ENCODE results near the gene TRPM4. TPM values are rescaled to one million over a fixed set of nuclear protein-coding genes. Genes with fewer than 3 reads are reported as not detected.

TRPM4 gene
- total RNA-seq, 1 experiment from 2014 or later: not detected

- Histone ChIP-seq H3K79me2 (ENCODE audit: low read length) (no peaks in the 10 kb centered on the region), H3K4me1 (ENCODE audit: low read length) (peaks cover 11% of the 10 kb centered on the region), H3K9me2 (replicated peaks; ENCODE audit: insufficient read depth, low read length) (no peaks in the 10 kb centered on the region), H3K9me3 (ENCODE audit: low read length) (no peaks in the 10 kb centered on the region), H3K36me3 (ENCODE audit: insufficient read depth, low read length) (no peaks in the 10 kb centered on the region), H3K4me2 (ENCODE audit: low read depth, low read length, poor library complexity, severe bottlenecking) (no peak overlapping the region), H4K20me1 (ENCODE audit: insufficient read depth, low read depth, low read length) (no peaks in the 10 kb centered on the region), H2AFZ (ENCODE audit: low read length) (no peak overlapping the region), H3K27ac (ENCODE audit: low read length) (no peak overlapping the region), H3K27me3 (ENCODE audit: low read length) (no peaks in the 10 kb centered on the region), H3K9ac (ENCODE audit: low read length) (no peak overlapping the region), H3K4me3 (ENCODE audit: low read length) (no peak overlapping the region)
- DNase-seq: no peak
These were observed 5.5 kb upstream of the TRPM4 start for GRCh38 chr19:49152119-49152550.

- Histone ChIP-seq H2AFZ (ENCODE audit: low read length) (no peak overlapping the region), H4K20me1 (ENCODE audit: insufficient read depth, low read depth, low read length) (no peaks in the 10 kb centered on the region), H3K27me3 (ENCODE audit: low read length) (no peaks in the 10 kb centered on the region), H3K9me2 (replicated peaks; ENCODE audit: insufficient read depth, low read length) (no peaks in the 10 kb centered on the region), H3K27ac (ENCODE audit: low read length) (no peak overlapping the region), H3K36me3 (ENCODE audit: insufficient read depth, low read length) (no peaks in the 10 kb centered on the region), H3K79me2 (ENCODE audit: low read length) (no peaks in the 10 kb centered on the region), H3K9me3 (ENCODE audit: low read length) (no peaks in the 10 kb centered on the region), H3K9ac (ENCODE audit: low read length) (no peak overlapping the region), H3K4me2 (ENCODE audit: low read depth, low read length, poor library complexity, severe bottlenecking) (no peak overlapping the region), H3K4me3 (ENCODE audit: low read length) (no peak overlapping the region), H3K4me1 (ENCODE audit: low read length) (peaks cover 11% of the 10 kb centered on the region)
- no peak for DNase-seq
These were observed 4.3 kb upstream of the TRPM4 start for GRCh38 chr19:49153167-49153809.

- no peak overlapping the region for H3K27ac ChIP-seq (ENCODE audit: low read length)
- H3K9me2 ChIP-seq (replicated peaks; ENCODE audit: insufficient read depth, low read length): no peaks in the 10 kb centered on the region
- H3K9ac ChIP-seq (ENCODE audit: low read length): no peak overlapping the region
- no peaks in the 10 kb centered on the region for H3K36me3 ChIP-seq (ENCODE audit: insufficient read depth, low read length)
- H4K20me1 ChIP-seq (ENCODE audit: insufficient read depth, low read depth, low read length): no peaks in the 10 kb centered on the region
- H3K79me2 ChIP-seq (ENCODE audit: low read length): no peaks in the 10 kb centered on the region
- H3K4me3 ChIP-seq (ENCODE audit: low read length): no peak overlapping the region
- no peaks in the 10 kb centered on the region for H3K9me3 ChIP-seq (ENCODE audit: low read length)
- H3K27me3 ChIP-seq (ENCODE audit: low read length): no peaks in the 10 kb centered on the region
- no peak overlapping the region for H3K4me2 ChIP-seq (ENCODE audit: low read depth, low read length, poor library complexity, severe bottlenecking)
- H3K4me1 ChIP-seq (ENCODE audit: low read length): peaks cover 11% of the 10 kb centered on the region
- DNase-seq: no peak
- no peak overlapping the region for H2AFZ ChIP-seq (ENCODE audit: low read length)
These were observed 3.3 kb upstream of the TRPM4 start for GRCh38 chr19:49154279-49154678.

GRCh38 chr19:49155005-49155819, 2.4 kb upstream of the TRPM4 start, which contains the start of gene HRC:
TSS of gene HRC (minus strand) at chr19:49155396. CDS start at chr19:49155237, 159 bp downstream.
- no peak within 1 kb of the TSS for H3K4me2 ChIP-seq (ENCODE audit: low read depth, low read length, poor library complexity, severe bottlenecking)
- H3K9me3 ChIP-seq (ENCODE audit: low read length): no peaks in the 10 kb centered on the region
- H4K20me1 ChIP-seq (ENCODE audit: insufficient read depth, low read depth, low read length): no peaks in the 10 kb centered on the region
- no peak within 1 kb of the TSS for H2AFZ ChIP-seq (ENCODE audit: low read length)
- no peaks in the 10 kb centered on the region for H3K36me3 ChIP-seq (ENCODE audit: insufficient read depth, low read length)
- H3K79me2 ChIP-seq (ENCODE audit: low read length): no peaks in the 10 kb centered on the region
- no peak within 1 kb of the TSS for H3K27ac ChIP-seq (ENCODE audit: low read length)
- no peak within 1 kb of the TSS for H3K9ac ChIP-seq (ENCODE audit: low read length)
- no peak within 1 kb of the TSS for H3K4me3 ChIP-seq (ENCODE audit: low read length)
- DNase-seq: no peak
- no peaks in the 10 kb centered on the region for H3K9me2 ChIP-seq (replicated peaks; ENCODE audit: insufficient read depth, low read length)
- H3K4me1 ChIP-seq (ENCODE audit: low read length): peaks cover 5% of the 10 kb centered on the region
- H3K27me3 ChIP-seq (ENCODE audit: low read length): 0 out of 2 replicates have a peak, but pooled peaks cover 2% of the 10 kb centered on the region

- Histone ChIP-seq H3K79me2 (ENCODE audit: low read length) (no peaks in the 10 kb centered on the region), H3K9me3 (ENCODE audit: low read length) (no peaks in the 10 kb centered on the region), H3K9ac (ENCODE audit: low read length) (no peak overlapping the region), H3K9me2 (replicated peaks; ENCODE audit: insufficient read depth, low read length) (no peaks in the 10 kb centered on the region), H3K27me3 (ENCODE audit: low read length) (0 out of 2 replicates have a peak, but pooled peaks cover 2% of the 10 kb centered on the region), H3K4me1 (ENCODE audit: low read length) (no peaks in the 10 kb centered on the region), H2AFZ (ENCODE audit: low read length) (no peak overlapping the region), H3K4me3 (ENCODE audit: low read length) (no peak overlapping the region), H3K4me2 (ENCODE audit: low read depth, low read length, poor library complexity, severe bottlenecking) (no peak overlapping the region), H3K27ac (ENCODE audit: low read length) (no peak overlapping the region), H3K36me3 (ENCODE audit: insufficient read depth, low read length) (no peaks in the 10 kb centered on the region), H4K20me1 (ENCODE audit: insufficient read depth, low read depth, low read length) (no peaks in the 10 kb centered on the region)
- DNase-seq: no peak
These were observed 1.7 kb upstream of the TRPM4 start for GRCh38 chr19:49155820-49156346.

- Histone ChIP-seq H3K4me2 (ENCODE audit: low read depth, low read length, poor library complexity, severe bottlenecking) (no peak overlapping the region), H4K20me1 (ENCODE audit: insufficient read depth, low read depth, low read length) (no peaks in the 10 kb centered on the region)
These were observed 3.0 kb downstream of the TRPM4 start for GRCh38 chr19:49160450-49161189.

GRCh38 chr19:49161987-49162386, 4.4 kb downstream of the TRPM4 start:
- DNase-seq: no peak
- Histone ChIP-seq H3K9ac (ENCODE audit: low read length) (no peak overlapping the region), H3K9me3 (ENCODE audit: low read length) (no peaks in the 10 kb centered on the region), H3K36me3 (ENCODE audit: insufficient read depth, low read length) (no peaks in the 10 kb centered on the region), H3K4me2 (ENCODE audit: low read depth, low read length, poor library complexity, severe bottlenecking) (no peak overlapping the region), H3K9me2 (replicated peaks; ENCODE audit: insufficient read depth, low read length) (no peaks in the 10 kb centered on the region), H3K27ac (ENCODE audit: low read length) (no peak overlapping the region), H3K4me1 (ENCODE audit: low read length) (no peaks in the 10 kb centered on the region), H3K4me3 (ENCODE audit: low read length) (no peak overlapping the region), H4K20me1 (ENCODE audit: insufficient read depth, low read depth, low read length) (no peaks in the 10 kb centered on the region), H3K79me2 (ENCODE audit: low read length) (no peaks in the 10 kb centered on the region), H2AFZ (ENCODE audit: low read length) (no peak overlapping the region), H3K27me3 (ENCODE audit: low read length) (0 out of 2 replicates have a peak, but pooled peaks cover 2% of the 10 kb centered on the region)

More at GRCh38 chr19:49160450-49161189, 3.0 kb downstream of the TRPM4 start:
- H3K9me2 ChIP-seq (replicated peaks; ENCODE audit: insufficient read depth, low read length): no peaks in the 10 kb centered on the region
- no peaks in the 10 kb centered on the region for H3K79me2 ChIP-seq (ENCODE audit: low read length)
- 0 out of 2 replicates have a peak, but pooled peaks cover 2% of the 10 kb centered on the region for H3K27me3 ChIP-seq (ENCODE audit: low read length)
- H3K27ac ChIP-seq (ENCODE audit: low read length): no peak overlapping the region
- H3K9me3 ChIP-seq (ENCODE audit: low read length): no peaks in the 10 kb centered on the region
- no peaks in the 10 kb centered on the region for H3K4me1 ChIP-seq (ENCODE audit: low read length)
- H2AFZ ChIP-seq (ENCODE audit: low read length): no peak overlapping the region; the same call in 1 of the 2 replicates
- no peak overlapping the region for H3K4me3 ChIP-seq (ENCODE audit: low read length)
- H3K36me3 ChIP-seq (ENCODE audit: insufficient read depth, low read length): no peaks in the 10 kb centered on the region
- H3K9ac ChIP-seq (ENCODE audit: low read length): no peak overlapping the region
- DNase-seq: no peak
